DMS53 (cell line): Measurements from ENCODE around the gene RASGRP4.
"Not testable (repeated sequence)": the region's sequence is repeated elsewhere in the genome, so short reads cannot be mapped to it uniquely, and the experiment has no call there.

Source experiments
- DNase-seq: peaks from one replicate; lab custom pipeline; 2025; lab: John Stamatoyannopoulos, UW

RASGRP4 gene

DNA sequence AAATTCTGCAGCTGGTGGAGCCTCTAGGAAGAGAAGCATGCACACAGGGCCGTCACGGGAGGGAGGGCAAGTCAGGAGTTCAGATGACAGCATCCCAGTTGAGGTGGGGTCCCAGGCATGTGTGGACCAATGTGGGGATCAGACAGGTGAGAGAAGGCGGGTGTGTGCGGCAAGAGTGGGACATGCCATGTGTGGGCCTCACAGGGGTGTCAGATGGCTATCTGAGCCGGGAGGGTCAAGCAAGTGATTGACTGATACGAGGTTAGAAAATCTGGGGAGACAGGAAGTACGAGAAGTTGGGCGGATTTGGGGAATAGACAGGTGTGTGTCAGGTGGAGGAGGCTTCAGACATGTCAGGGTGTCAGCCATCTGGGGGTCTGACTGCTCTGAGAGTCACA is 8.9 kb downstream of the RASGRP4 start:
- no peak for DNase-seq

GRCh38 chr19:38413416-38413815 is 12.6 kb downstream of the RASGRP4 start:
- no peak for DNase-seq

GRCh38 chr19:38412961-38413360 is 13.1 kb downstream of the RASGRP4 start:
- no peak for DNase-seq

DNA sequence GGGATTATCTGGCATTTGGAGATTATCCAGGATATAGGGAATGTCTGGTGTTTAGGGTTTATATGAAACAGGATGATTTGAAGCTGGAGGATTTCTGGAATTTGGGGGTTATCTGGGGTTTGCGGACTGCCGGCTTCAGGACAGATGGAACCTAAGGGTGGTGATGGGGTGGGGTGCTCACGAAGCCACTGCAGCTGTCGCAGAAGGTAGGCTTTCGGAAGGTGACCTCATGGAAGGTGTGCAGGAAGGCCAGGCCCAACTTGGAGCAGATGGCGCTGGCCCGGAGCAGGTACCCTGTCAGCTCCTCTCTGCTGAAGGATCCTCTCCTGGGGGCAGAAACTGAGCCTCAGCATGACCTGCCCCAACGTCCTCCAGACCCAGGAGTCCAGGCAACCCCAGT is 13.5 kb downstream of the RASGRP4 start:
- DNase-seq = no peak

DNA sequence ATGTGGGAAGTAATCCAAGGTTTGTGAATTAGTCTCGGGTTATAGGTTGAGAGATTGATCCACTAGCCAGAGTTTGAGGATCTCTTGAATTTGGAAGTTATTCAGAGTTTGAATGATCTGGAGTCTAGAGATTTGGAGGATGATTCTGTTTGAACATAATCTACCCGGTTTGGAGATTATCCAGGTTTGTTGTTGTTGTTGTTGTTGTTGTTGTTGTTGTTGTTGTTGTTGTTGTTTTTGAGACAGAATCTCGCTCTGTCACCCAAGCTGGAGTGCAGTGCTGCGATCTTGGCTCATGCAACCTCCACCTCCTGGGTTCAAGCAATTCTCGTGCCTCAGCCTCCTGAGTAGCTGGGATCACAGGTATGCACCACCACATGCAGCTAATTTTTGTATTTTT is 14.1 kb downstream of the RASGRP4 start:
- not testable (repeated sequence) for DNase-seq

- no peak for DNase-seq
These were observed 14.8 kb downstream of the RASGRP4 start for GRCh38 chr19:38411041-38411712.

DNA sequence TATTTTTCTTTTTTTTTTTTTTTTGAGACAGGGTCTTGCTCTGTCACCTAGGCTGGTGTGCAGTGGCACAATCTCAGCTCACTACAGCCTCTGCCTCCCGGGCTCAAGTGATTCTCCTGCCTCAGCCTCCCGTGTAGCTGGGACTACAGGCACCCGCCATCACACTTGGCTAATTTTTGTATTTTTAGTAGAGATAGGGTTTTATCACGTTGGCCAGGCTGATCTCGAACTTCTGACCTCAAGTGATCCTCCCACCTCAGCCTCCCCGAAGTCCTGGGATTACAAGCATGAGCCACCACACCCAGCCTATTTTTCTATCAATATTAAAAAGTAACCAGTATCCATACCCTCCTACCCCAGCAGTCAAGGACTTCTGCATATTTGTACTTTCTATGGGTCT is 15.6 kb downstream of the RASGRP4 start:
- DNase-seq = not testable (repeated sequence)

- no peak for DNase-seq
These were observed 16.3 kb downstream of the RASGRP4 start for GRCh38 chr19:38409631-38410133.

- DNase-seq = no peak
These were observed 20.7 kb downstream of the RASGRP4 start for GRCh38 chr19:38405276-38405675.

- DNase-seq = no peak
These were observed 21.2 kb downstream of the RASGRP4 start for GRCh38 chr19:38404858-38405257.

GRCh38 chr19:38402967-38403674 is 22.9 kb downstream of the RASGRP4 start, which contains the start of gene FAM98C:
FAM98C (plus strand) TSS chr19:38403093; CDS start chr19:38403154, 61 bp downstream.
- peak; percentile 99 for DNase-seq

- DNase-seq = no peak
These were observed 23.4 kb downstream of the RASGRP4 start for GRCh38 chr19:38402623-38402966.

DNA sequence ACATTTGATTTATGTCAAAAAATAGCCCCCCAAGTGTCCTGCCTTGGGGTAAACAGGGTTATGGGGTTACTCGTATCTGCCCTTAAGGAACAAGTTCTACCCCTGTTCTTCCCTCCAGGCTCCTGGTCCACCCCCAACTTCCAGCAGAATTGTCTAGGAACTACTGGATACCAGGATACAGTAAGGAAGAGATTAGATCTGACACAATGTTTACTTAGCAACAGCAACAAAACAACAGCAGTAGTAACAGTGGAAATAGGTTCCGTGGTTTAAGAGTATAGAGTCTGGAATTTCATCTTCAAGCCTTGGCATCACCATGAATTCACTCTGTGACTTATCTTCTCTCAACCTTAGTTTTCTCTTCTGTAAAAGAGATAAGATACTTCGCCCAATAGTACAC is 24.9 kb downstream of the RASGRP4 start:
- peak; percentile 62 for DNase-seq

DNA sequence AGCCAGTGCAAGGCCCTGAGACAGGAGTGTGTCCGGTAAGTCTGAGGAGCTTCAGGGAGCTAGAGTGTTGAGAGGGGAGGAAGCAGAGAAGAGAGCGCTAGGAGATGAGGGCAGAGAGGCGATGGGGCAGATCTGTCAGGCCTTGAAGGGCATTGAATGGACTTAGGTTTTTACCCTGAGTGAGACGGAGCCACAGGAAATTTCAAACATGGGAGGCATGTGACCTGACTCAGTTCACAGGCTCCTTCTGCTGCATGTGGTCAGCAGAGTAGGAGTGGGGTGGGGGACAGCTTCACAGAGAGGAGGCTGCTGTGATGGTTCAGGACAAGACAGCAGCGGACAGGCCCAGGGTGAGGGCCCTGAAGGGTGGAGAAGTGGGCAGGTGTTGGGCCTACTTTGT is 25.7 kb downstream of the RASGRP4 start:
- DNase-seq = no peak

DNA sequence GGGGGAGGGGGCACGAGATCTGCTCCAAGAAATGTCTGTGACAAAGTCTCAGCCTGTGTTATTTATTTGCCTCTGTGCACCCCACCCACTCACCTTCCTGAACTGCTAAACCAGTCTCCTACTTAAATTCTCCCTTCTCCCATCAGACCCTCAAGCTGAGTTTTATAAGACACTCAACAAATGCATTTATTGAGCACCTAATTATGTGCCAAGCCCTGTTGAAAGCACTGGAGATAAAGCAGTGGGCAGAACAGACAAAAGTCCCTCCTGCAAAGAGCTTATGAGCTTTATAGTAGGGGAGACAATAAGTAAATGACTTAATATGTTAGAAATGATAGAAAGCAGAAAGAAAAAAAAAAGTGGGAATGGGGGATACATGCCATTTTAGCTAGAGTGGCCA is 26.5 kb downstream of the RASGRP4 start:
- DNase-seq = no peak

DNA sequence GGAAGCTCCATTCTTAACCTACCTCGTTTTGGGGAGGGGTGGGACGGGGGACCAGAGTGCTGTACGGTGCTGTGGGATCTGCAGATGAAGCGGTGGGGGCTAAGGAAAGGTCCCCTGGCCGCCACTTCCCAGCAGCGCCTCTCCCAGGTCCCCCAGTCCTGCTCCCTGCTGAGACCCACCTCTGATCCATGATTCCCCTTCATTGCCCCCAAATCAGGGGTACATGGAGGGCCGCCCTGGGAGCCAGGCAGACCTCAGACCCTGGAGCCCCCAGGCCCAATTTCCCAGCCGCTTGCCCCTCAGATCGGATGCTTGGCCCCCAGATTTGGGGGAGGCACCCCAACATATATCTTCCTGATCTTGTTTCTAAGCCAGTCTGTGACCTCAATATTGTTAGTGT is 26.9 kb downstream of the RASGRP4 start:
- DNase-seq = no peak

DNA sequence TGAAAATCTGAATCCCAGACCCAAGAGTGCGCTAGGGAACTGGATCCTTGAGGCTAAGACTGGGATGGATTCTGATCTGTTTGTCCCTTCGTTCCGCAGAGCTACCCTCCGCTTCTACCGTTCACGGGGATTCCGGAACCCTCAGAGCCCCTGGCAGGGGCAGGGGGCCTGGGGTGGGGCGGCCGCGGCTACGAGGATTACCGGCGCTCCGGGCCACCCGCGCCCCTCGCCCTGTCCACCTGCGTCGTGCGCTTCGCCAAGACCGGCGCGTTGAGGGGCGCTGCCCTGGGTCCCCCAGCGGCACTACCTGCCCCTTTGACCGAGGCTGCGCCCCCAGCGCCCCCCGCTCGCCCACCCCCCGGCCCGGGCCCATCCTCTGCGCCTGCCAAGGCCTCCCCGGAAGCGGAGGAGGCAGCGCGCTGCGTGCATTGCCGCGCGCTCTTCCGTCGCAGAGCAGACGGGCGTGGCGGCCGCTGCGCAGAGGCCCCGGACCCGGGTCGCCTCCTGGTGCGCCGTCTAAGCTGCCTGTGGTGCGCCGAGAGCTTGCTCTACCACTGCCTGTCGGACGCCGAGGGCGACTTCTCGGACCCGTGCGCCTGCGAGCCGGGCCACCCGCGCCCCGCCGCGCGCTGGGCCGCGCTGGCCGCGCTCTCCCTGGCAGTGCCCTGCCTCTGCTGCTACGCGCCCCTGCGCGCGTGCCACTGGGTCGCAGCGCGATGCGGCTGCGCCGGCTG is 30.5 kb downstream of the RASGRP4 start:
- no peak for DNase-seq

- peak; percentile 65 for DNase-seq
These were observed 31.5 kb downstream of the RASGRP4 start for GRCh38 chr19:38394488-38394887.

GRCh38 chr19:38392707-38393308 is 33.2 kb downstream of the RASGRP4 start:
- DNase-seq = peak; percentile 40

DNA sequence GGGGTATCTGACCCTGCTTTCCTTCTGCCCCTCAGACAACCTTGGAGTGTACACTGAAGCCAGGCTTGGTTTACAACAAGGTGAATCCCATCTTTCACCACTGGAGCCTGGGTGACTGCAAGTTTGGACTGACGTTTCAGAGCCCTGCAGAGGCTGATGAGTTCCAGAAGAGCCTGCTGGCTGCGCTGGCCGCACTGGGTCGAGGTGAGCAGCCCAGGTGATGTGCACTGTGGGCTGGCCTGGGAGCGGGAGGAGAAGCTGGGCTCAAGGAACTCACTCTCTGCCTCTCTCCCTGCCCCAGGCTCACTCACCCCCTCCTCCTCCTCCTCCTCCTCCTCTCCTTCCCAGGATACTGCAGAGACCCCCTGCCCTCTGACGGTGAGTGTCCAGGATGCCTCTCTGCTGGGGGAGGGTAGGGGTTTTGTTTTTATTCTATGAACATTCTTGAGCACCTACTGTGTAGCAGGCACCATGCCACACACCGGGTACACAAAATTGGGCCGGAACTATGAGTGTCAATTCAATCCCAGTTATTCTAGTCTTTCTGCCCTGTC is 34.0 kb downstream of the RASGRP4 start:
- no peak for DNase-seq

DNA sequence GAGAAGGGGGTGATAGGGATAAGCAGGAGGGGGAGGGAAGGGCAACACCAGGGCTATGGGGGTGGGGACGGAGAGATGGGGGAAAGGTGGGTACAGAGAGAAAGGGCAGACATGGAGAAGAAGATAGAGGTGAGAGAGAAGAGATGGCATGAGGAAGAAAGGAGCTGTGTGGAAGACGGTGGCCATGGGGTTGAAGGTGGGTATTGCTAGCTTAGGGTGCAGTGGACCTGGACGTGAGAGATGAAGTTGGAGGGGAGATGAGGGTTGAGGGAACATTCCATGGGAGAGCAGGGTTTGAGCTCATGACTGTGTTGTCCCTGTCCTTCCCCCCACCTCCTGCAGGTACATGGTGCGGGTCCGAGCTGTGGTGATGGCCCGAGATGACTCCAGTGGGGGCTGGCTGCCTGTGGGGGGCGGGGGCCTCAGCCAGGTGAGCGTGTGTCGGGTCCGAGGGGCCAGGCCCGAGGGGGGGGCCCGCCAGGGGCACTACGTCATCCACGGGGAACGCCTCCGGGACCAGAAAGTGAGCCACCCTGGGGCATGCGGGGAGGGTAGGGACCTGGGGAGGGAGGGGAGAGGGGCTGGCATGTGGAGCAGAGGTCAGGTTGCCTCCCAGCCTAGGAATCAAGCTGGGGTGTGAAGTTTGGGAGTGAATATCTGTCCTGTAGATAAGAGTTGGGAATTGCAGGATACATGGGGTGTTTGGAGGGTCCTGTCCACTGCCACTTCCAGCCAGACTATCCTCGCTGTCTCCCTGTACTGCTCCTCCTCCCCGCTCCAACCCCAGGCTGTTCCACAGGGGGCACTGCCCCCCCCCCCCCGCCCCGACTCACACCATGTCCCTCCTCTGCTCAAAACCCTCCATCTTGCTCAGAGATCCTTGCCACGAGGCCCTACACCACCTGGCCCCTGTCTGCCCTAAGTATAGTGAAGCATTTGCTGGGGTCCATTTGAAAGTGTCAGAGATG is 35.8 kb downstream of the RASGRP4 start:
- no peak for DNase-seq
